Heart right ventricle (tissue), 16 donors: ENCODE measurements around the gene AVPR2. TPM values are rescaled to one million over a fixed set of nuclear protein-coding genes. Genes with fewer than 3 reads are reported as not detected.

Experiments
- ATAC-seq, 8 donors: fragments of 200-7000 bp; cut with Tn5 transposase; one replicate each; pipeline ENCODE4 v1.9.1; 2020; ENCODE audit warnings: mild to moderate bottlenecking in 8 of 8, moderate library complexity in 8 of 8, moderate number of reproducible peaks in 1 of 8
- DNase-seq, 2 donors: peaks; one replicate each; pipeline ENCODE4 v3.0.0-alpha.2; 2020
- H3K27ac ChIP-seq, 10 donors: fragments of 200-600 bp; sonication (generic) in 2 of 10; one replicate each; pipeline versions ENCODE4 v1.5.0 to v1.8.0; 2020 to 2022; ENCODE audit warnings: mild to moderate bottlenecking in 3 of 10
- H3K27me3 ChIP-seq, 7 donors: fragments of 200-600 bp; one replicate each; pipeline ENCODE4 v1.8.0; 2021 to 2022; ENCODE audit warnings: mild to moderate bottlenecking in 2 of 7
- H3K36me3 ChIP-seq, 9 donors: fragments of 200-600 bp; sonication (generic) in 1 of 9; one replicate each; pipeline versions ENCODE4 v1.5.0 to v1.8.0; 2020 to 2022; ENCODE audit warnings: mild to moderate bottlenecking in 2 of 9
- H3K4me1 ChIP-seq, 9 donors: fragments of 200-600 bp; sonication (generic) in 1 of 9; one replicate each; pipeline versions ENCODE4 v1.5.0 to v1.8.0; 2020 to 2022; ENCODE audit warnings: mild to moderate bottlenecking in 4 of 9
- H3K4me3 ChIP-seq, 10 donors: fragments of 200-600 bp; sonication (generic) in 2 of 10; one replicate each; pipeline versions ENCODE4 v1.5.0 to v1.8.0; 2020 to 2022; ENCODE audit warnings: mild to moderate bottlenecking in 7 of 10, moderate library complexity in 2 of 10
- H3K9me3 ChIP-seq, 11 donors: fragments of 200-600 bp in 10 of 11; sonication (generic) in 2 of 11; one replicate each; pipeline versions ENCODE4 v1.5.0 to v1.8.0; 2013 to 2022; ENCODE audit warnings: mild to moderate bottlenecking in 2 of 11, control low read depth in 1 of 11, moderate library complexity in 1 of 11
- WGBS, 2 donors: extraction: QIAGEN DNeasy Blood & Tissue Kit; methylation state at CpG; one replicate each; pipeline ENCODE4 v1.1.7; 2013; ENCODE audit warnings: inconsistent platforms in 1 of 2; 5-methylcytosine and 5-hydroxymethylcytosine counted together
- intact Hi-C, 10 donors: fragments of 100-400 bp; cut with DNase I; formaldehyde crosslinking; loops; one replicate each; pipeline versions ENCODE4 v1.11.1 to v1.14.2; 2022
- polyA plus RNA-seq, 2 donors: library from polyadenylated mRNA; stranded (reverse); fragments of 200-250 nt; gene quantifications; one replicate each; pipeline ENCODE4 v1.2.3, GENCODE V29; 2013
- total RNA-seq, 10 donors: library from RNA; stranded (reverse); fragmentation: NEBNext Ultra II Directional in 3 of 10; extraction: Animal tissue kit (Norgen Biotek cat#: 25700) in 3 of 10; gene quantifications; one replicate each; pipeline versions ENCODE4 v1.2.1 to v1.2.4, GENCODE V29; 2021 to 2023
- TF ChIP-seq, protein P1 (sequence below), 9 donors: fragments of 200-600 bp; sonication (generic) in 2 of 9; IDR thresholded peaks; one replicate each; pipeline versions ENCODE4 v1.5.0 to v1.8.0; 2021 to 2022; ENCODE audit warnings: antibody characterized with exemption in 9 of 9, mild to moderate bottlenecking in 5 of 9, moderate library complexity in 1 of 9
- donor health status: Arrhythmogenic right ventricular cardiomyopathy.
- donor health status: ischemic (EF 13 %, LVEDD 7.1; RV severe dilation, severe dysfunction).
- donor health status: healthy with polysubstance abuse.
- donor health status: DM: no; HTN: yes; CAD: no.
- donor health status: DM: no; HTN: no; CAD: no.
- donor health status: ischemic (EF 25% LVEDD 6.9; RV normal size, moderate dysfunction).
- donor health status: ischemic (EF 25% LVEDD 5.7; RV mildly dilated, moderate dysfunction).
- donor health status: healthy.
- donor health status: DM: yes; HTN: yes; CAD: no.
- donor health status: Ischemic cardiomyopathy.
- donor health status: ischemic (EF 35%, LVEDD 5.7; RV mildly dilated, moderate dysfunction).
- donor health status: nonischemic (EF 11% LVEDD 7.7; RV severe dilation, severe dysfunction).
- donor health status: DM: yes; HTN: yes; CAD: no.
- donor health status: PGD.
- donor health status: ischemic (EF 29% LVEDD 5.4; RV normal size, mild dysfunction).
- donor health status: nonischemic (EF 23%, LVEDD 6.1; RV moderate dilation, normal function).

Gene AVPR2
- total and polyA plus RNA-seq, 12 donors = 1.4 to 8.9 (median 2.4) TPM

DNA sequence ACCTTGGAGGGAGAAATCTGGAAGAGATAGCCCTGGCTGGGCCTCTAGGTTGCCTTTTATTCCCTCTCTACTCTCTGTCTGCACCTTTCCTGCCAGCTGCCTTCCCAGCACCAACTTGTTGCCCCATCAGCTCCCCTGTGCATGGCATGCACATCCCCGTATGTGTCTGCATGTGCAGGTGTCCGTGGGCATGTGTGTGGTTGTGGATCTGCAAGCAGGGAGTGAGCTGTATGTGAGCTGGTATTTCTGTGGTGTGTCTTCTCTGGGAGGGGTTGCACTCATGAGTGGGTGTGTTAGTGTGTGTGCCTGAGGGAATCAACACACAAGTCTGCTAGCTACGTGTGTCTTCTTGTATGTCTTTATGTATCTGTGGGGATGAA, 28.4 kb upstream of the AVPR2 start:
- intact Hi-C loops = no loop called here
- DNase-seq (no peak), ATAC-seq (no peak)
- no peaks in the 10 kb centered on the region for H3K36me3 ChIP-seq
- H3K27me3 ChIP-seq = peaks cover 0 to 94% (median 7%) of the 10 kb centered on the region in 7 donors
- H3K9me3 ChIP-seq = no peaks in the 10 kb centered on the region
- WGBS, 2 donors = 48 to 57% methylated on average over 3 of the region's 3 CpGs
- TF ChIP-seq, protein P1, sequence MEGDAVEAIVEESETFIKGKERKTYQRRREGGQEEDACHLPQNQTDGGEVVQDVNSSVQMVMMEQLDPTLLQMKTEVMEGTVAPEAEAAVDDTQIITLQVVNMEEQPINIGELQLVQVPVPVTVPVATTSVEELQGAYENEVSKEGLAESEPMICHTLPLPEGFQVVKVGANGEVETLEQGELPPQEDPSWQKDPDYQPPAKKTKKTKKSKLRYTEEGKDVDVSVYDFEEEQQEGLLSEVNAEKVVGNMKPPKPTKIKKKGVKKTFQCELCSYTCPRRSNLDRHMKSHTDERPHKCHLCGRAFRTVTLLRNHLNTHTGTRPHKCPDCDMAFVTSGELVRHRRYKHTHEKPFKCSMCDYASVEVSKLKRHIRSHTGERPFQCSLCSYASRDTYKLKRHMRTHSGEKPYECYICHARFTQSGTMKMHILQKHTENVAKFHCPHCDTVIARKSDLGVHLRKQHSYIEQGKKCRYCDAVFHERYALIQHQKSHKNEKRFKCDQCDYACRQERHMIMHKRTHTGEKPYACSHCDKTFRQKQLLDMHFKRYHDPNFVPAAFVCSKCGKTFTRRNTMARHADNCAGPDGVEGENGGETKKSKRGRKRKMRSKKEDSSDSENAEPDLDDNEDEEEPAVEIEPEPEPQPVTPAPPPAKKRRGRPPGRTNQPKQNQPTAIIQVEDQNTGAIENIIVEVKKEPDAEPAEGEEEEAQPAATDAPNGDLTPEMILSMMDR (IDR thresholded peaks at IDR 0.05) = no peak
- no peaks in the 10 kb centered on the region for H3K4me1 ChIP-seq
- no peak overlapping the region for H3K27ac ChIP-seq
- H3K4me3 ChIP-seq = no peak overlapping the region

DNA sequence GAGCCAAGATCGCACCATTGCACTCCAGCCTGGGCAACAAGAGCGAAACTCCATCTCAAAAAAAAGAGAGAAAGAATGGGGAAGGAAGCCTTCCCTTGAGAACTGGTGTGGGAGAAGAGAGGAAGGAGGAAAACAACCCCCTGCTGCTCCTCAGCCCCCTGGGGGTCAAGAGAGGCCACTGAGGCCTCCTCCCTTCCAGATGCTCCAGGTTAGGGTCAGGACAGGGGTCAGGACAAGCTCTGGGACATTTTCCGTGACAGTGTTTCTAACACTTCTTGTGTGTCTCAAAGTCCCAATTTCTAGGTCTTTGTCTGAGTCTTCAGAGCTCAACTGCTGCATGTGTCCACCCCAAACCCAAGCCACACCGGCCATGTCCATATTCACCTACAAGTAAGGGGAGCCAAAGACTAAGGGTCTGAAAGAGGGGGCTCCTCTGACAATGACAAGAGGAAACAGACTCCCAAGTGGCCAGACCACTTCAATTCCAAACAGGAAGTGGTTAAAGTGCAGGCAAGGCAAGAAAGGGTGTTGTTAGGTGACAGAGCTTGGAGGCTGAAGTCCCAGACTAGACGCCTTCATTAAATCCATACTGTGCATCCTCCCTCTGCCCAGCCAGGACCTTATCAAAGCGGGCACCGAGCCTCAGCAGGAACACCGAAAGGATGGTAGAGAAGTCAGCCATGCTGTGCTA, 26.8 kb upstream of the AVPR2 start:
- peaks cover 0 to 96% (median 17%) of the 10 kb centered on the region in 7 donors for H3K27me3 ChIP-seq
- 79 to 80% methylated on average over 7 to 8 of the region's 8 CpGs for WGBS, 2 donors

DNA sequence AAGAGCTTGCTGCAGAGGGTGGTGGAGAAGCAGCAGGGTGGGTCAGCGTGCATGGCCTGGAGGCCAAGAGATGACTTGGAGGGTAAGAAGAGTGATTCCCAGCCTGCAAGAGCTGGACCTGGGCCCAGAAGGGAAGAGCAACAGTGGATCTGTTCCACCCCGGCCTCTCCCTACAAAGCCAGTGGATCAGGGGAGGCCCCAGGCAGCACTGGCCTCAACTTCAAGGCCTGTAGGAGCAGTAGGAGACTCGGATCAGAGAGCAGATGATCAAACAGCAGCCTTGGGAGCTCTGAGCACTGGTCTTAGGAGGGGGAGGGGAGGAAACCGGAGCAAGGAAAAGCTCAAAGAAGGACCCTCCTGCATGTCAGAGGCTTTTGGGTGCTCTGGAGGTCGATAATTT, 26.1 kb upstream of the AVPR2 start:
- H3K36me3 ChIP-seq = no peaks in the 10 kb centered on the region
- ATAC-seq (no peak), DNase-seq (no peak)
- H3K4me3 ChIP-seq = no peak overlapping the region
- TF ChIP-seq, protein P1 (IDR thresholded peaks at IDR 0.05) = no peak
- 21 to 39% methylated on average over 4 to 5 of the region's 5 CpGs for WGBS, 2 donors
- intact Hi-C loops = no loop called here
- H3K4me1 ChIP-seq = no peaks in the 10 kb centered on the region
- no peaks in the 10 kb centered on the region for H3K9me3 ChIP-seq
- peaks cover 0 to 98% (median 23%) of the 10 kb centered on the region in 7 donors for H3K27me3 ChIP-seq
- no peak overlapping the region for H3K27ac ChIP-seq

More for the DNA sequence above, 26.8 kb upstream of the AVPR2 start:
- Histone ChIP-seq H3K36me3 (no peaks in the 10 kb centered on the region), H3K9me3 (no peaks in the 10 kb centered on the region), H3K4me3 (no peak overlapping the region), H3K4me1 (no peaks in the 10 kb centered on the region), H3K27ac (no peak overlapping the region)
- TF ChIP-seq, protein P1 (IDR thresholded peaks at IDR 0.05) = no peak
- intact Hi-C loops = no loop called here
- no peak for ATAC-seq
- no peak for DNase-seq

DNA sequence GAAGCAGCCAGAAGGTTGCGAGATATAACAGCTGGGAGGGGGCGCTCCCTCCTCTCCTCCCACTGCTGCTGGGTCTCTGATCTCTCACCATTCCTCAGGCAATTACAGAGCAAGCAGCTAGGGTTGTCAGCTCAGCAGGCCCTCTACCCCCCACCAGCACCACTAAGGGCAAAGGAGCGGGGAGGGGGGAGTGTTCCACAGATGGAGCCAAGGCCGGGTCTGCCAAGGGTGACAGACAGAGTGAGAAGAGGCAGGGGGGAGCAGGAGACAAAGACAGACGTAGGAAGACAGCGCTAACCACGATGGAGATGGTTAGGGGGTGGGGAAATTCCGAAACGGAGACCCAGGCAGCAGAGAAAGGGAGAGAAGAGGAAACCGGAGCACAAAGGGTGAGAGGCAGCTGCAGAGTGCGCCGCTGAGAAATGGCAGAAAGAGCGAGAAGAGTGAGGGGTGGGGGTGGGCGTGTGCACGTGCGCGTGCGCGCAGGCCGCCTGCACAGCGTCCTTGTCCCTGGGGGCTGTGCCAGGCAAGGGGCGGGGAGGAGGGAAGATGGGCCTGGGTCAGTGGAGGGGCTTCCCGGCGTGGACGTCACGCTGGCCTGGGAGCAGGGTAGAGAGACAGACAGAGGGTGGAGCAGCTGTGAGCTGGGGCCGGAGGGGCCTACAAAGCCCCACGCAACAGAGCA, 25.4 kb upstream of the AVPR2 start:
- ATAC-seq (no peak), DNase-seq (no peak)
- Histone ChIP-seq H3K9me3 (no peaks in the 10 kb centered on the region), H3K27me3 (peaks cover 0 to 98% (median 30%) of the 10 kb centered on the region in 7 donors), H3K4me1 (no peaks in the 10 kb centered on the region), H3K27ac (no peak overlapping the region), H3K36me3 (no peaks in the 10 kb centered on the region), H3K4me3 (no peak overlapping the region)
- TF ChIP-seq, protein P1 (IDR thresholded peaks at IDR 0.05) = no peak
- WGBS, 2 donors = 6% methylated on average over 20 to 22 of the region's 28 CpGs
- intact Hi-C loops = no loop called here
